Embryonic facial prominence (tissue), 1 donor: ENCODE measurements around the gene TMEM164.

Experiments used
- DNase-seq: peaks from one replicate; pipeline ENCODE4 v3.0.0-alpha.2; 2016; ENCODE audit errors: extremely low spot score

The TMEM164 gene

GRCh38 chrX:110167952-110168451 is 165.1 kb downstream of the TMEM164 start:
- no peak for DNase-seq

GRCh38 chrX:110168585-110168984 is 165.7 kb downstream of the TMEM164 start:
- DNase-seq = no peak

- DNase-seq = no peak
Measured at GRCh38 chrX:110170029-110170428, 167.1 kb downstream of the TMEM164 start.

DNA sequence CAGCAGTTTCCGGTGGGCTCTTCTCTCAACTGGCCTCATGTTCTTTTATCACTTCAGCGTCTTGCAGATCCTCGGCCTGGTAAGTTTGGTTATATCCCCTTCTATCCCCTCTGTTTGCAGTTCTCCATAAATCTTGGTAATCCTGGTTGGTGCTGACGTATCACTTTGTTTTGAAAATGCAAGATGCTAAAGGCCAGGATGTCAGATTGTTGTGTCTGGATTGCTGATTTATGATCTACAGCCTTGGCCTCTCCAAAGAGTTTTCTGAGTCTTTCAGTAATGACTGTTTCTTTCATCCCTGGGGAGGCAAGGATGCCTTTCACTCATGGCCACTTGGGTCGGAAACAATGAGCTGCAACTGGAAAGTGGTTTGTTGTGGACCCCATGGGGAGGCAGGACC is 168.5 kb downstream of the TMEM164 start:
- no peak for DNase-seq

GRCh38 chrX:110172215-110172614 is 169.3 kb downstream of the TMEM164 start:
- DNase-seq = no peak

- no peak for DNase-seq
Measured at GRCh38 chrX:110173192-110174175, 170.6 kb downstream of the TMEM164 start.

DNA sequence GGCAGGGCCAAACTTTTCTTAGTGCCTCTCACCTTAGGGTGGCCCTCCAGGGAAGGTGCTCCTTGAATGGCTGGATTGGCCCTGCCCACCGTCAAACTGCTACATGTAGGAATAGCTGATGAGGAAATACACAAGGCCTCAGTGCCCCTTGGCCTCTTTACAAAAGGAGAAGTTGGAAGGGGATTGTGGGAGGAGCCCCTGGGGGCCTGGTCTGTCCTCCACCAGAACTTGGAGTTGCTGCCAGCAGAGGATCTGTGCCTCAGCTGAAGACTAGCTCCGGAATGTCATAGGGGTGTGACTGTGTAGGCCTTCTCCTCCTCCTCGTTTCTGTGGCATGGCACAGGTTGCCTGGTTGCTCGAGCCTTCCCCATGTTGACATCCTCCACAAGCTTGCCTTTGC is 172.2 kb downstream of the TMEM164 start:
- DNase-seq = no peak

DNA sequence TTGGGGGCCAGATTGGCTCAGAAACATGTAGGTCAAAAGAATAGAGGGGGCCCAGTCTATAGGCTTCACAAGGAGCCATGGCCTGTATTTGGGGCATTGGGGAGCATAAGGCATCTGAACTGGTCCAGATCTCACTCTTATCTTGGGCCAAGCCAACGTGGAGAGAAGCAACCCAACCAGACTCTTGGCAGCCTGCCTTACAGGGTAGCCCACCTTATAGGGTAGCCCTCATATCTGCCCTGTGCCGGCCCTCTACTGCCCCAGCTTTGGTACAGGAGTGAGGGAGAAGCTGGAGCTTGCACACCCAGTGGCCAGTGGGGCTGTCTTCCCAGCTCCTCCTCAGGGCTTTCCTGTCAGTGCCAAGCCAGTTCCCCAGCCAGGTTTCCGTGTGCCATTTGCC is 172.8 kb downstream of the TMEM164 start:
- DNase-seq = no peak

DNA sequence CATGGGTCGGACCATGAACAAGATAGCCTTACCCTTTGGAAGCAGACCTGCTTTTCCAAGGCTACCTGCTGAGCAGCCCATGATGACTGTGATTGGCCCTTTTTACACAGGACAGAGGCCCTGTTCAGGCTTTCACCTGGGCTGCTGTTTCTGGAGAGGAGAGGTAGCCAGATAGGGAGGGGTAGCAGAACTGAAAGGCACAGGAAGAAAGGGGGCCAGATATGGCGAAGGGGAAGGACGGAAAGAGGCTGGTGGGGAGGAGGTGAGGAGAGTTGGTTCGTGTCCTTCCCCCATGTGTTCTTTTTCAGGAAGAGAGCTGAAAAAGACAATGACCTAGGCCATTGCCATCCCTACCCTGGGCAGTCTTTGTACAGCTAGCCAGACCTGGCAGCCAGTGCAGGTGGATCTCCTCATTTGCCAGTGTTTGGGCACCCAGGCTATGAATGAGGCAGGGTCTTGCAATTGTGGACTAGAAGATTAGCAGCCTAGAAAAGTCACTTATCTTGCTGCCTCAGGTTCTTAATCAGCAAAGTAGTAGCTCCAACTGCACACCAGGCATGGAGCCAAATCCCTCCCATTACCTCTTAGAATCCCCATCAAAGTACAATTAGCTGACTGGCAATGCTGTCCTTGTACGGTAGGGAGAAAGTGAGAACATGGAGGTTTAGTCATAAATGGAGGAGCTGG is 175.4 kb downstream of the TMEM164 start:
- DNase-seq = no peak

DNA sequence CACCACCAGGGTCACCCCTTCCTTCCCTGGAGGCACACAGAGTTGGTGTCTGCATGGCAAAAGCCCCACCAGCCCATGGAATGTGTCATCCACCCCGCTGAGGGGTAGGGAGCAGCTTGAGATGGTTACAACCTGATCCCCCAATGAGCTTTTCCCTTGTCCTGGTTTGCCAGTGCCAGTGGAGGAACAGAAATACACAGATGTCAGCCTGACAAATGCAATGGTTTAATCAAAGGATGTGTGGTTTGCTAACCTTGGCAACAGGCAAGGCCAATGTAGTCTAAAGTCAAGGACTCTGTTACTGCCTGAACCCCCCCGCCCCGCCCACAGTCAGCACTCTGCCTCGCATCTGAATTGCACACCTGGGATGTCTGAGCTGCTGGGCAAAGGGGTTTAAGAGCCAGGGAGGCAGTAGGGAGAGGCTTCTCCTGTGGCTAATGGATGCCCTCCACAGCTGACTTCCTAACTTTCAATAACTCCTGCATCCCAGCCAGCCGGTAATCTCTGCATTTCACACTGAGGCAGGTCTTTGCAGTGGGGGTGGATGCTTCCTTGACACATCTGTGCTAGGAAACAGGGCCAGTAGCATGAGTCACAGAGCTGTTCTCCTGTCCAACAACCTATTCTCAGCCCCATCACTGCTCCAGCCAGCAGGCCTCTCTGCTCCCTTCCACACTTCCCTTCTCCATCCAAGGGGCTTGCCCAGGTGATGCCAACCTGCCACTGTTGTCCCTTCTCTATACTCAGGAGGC is 177.4 kb downstream of the TMEM164 start:
- no peak for DNase-seq

- DNase-seq = no peak
Measured at GRCh38 chrX:110180928-110181310, 178.0 kb downstream of the TMEM164 start.

DNA sequence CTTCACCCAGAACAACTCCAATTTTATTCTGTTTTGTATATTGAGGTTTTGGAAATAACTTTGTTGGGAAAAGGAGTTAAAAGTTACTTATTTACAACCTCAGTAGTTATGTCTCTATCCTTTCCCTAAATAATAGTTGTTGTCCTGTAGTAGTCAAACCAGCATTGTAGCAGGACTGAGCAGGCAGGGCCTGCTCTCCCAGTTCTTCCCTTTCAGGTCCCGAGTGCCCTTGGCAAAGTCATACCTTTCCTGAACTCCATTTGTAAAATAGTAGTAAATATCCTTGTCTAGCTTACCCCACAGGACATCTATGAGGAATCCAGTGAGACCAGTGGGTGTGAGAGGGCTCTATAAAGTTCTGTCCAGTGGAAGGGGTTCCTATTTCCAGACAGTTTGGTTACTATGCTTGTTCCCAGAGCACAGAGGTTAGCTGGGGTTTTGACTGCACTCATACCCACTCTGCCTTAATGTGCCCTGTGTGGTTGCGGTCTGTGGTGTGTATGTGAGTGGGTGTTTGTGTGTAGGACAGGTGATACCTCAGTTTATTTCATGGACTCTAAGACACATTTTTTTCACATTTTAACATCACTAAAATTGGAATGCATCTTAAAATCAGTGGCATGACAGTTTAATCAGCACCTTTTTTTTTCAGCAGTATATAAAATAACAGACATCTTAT is 178.7 kb downstream of the TMEM164 start:
- DNase-seq = no peak

DNA sequence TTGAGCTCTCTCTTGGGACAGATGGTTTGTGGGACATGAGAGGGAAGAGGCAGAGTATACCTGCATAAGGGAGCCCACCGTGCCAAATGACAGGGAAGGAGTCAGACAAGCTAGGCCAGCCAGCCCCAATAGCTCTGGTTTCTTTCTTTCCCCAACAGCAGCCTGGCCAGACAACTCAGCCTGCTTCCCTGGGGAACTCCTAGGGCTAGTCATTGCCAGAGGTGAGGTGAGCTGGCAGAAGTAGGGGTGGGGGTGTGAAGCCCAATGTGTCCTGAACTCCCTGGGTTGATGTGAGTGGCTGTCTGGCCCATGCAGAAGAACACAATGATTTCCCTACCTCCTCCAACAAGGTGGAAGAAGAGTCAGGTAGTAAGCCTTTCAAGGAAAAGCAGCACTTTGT is 179.4 kb downstream of the TMEM164 start:
- no peak for DNase-seq

- DNase-seq = no peak
Measured at GRCh38 chrX:110182865-110183264, 180.0 kb downstream of the TMEM164 start.

GRCh38 chrX:110183314-110183713 is 180.4 kb downstream of the TMEM164 start:
- DNase-seq = no peak

- no peak for DNase-seq
Measured at GRCh38 chrX:110188701-110189558, 186.0 kb downstream of the TMEM164 start.

- no peak for DNase-seq
Measured at GRCh38 chrX:110192516-110192915, 189.6 kb downstream of the TMEM164 start.

GRCh38 chrX:110194977-110195376 is 192.1 kb downstream of the TMEM164 start:
- DNase-seq = no peak

DNA sequence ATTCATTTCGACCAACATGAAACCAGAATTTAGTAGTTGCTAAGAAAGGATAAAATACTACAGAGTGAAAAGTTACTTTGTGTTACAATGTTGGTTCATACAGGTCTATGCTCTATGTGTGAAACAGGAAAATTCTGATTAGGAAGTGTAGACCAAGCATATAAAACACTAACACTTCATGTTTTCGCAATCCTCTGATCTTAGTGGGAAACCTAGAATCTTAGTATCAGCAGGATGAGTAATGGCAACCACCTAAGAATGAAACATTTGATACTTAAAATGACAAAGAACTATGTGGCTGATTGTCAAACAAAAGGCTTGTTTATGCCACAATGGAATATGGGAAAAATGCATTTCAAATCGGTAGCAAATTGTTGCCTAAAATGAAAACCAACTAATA is 198.9 kb downstream of the TMEM164 start:
- DNase-seq = no peak

DNA sequence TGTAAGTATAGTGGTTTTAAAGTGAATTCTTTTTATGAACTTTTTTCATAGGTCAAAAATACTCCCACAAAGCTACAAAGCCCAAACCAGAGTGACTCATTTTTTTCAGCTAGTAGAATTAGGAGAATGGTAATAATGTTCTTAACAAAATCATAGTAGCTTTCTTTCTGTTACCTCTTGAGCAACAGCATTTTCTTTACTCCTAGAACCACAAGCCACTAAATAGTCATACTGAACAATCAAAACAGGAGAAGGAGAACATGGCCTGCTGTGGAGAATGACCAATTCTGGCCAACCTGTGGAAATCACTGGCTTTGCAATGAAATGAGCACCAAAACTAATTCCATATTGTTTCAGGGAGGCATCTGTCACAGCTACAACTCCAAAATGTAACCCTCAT is 202.1 kb downstream of the TMEM164 start:
- DNase-seq = no peak

DNA sequence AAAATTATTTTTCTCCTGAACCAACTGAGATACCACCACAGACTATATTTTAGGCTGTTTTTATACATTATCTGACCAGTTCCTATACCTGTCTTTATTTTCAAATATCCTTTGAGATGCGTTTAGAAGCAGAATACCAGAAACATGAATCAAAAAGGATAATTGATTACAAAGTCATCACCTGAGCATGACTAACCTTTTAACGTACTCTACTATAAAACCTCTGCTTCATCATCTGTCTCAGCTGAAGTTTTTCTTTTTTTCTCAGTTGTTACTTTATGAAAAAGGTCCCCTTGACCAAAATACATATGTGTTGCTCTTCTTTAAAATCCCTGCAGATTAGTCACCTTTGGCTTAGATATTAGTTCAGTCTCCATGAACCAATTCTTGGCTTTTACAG is 205.2 kb downstream of the TMEM164 start:
- no peak for DNase-seq
